Endothelial cell of umbilical vein (primary cell): ENCODE data around the gene USP2. TPM values are rescaled to one million over a fixed set of nuclear protein-coding genes. Genes with fewer than 3 reads are reported as not detected.

Experiments
- BruUV-seq: library from RNA; stranded (reverse); fragments of 400-500 nt; replicated peaks from 2 replicates; lab custom pipeline; 2021; lab: Mats Ljungman, UMichigan
- CTCF ChIA-PET: fragments of 300-600, 350-600 bp; sonication (Branson Sonifier 250); formaldehyde crosslinking; loops from one replicate; lab custom pipeline; 2021; ENCODE audit warnings: antibody characterized with exemption, inconsistent platforms; lab: Charles Lee
- POLR2A ChIA-PET: fragments of 300-600, 350-600 bp; sonication (Branson Sonifier 250); formaldehyde crosslinking; loops from one replicate; lab custom pipeline; 2021; ENCODE audit warnings: antibody characterized with exemption, inconsistent platforms; lab: Charles Lee
- DNase-seq: peaks from one replicate; pipeline ENCODE4 v3.0.0-alpha.2; 2011; ENCODE audit warnings: low read depth, low spot score
- FAIRE-seq: peaks from 2 replicates; lab custom pipeline; 2011; peaks lifted over from hg19 to GRCh38; lab: Jason Lieb, UNC
- H2AFZ ChIP-seq: 2 replicates; pipeline ENCODE4 v1.6.0; 2012; ENCODE audit warnings: low read depth, low read length, control low read depth, inconsistent platforms
- H3K27ac ChIP-seq: 2 replicates; pipeline ENCODE4 v1.5.1; 2011; ENCODE audit warnings: low read depth, mild to moderate bottlenecking, control low read depth, low read length, moderate library complexity; ENCODE audit not compliant: insufficient read depth
- H3K27me3 ChIP-seq, 2 experiments: 2 replicates each; pipeline versions ENCODE4 v1.6.0 to v1.6.1; 2011; ENCODE audit warnings: low read length in 2 of 2, mixed read lengths in 1 of 2; ENCODE audit not compliant: control insufficient read depth in 2 of 2, insufficient read depth in 2 of 2
- H3K36me3 ChIP-seq, 2 experiments: 2 replicates in 1 of 2; 3 replicates in 1 of 2; pipeline ENCODE4 v1.5.1; 2011; ENCODE audit warnings: low read length in 2 of 2, mild to moderate bottlenecking in 1 of 2, moderate library complexity in 1 of 2; ENCODE audit not compliant: control insufficient read depth in 2 of 2, insufficient read depth in 2 of 2; ENCODE audit errors: extremely low read depth in 1 of 2
- H3K4me1 ChIP-seq: 3 replicates; pipeline ENCODE4 v1.5.1; 2011; ENCODE audit warnings: mild to moderate bottlenecking, low read length; ENCODE audit not compliant: control insufficient read depth, insufficient read depth; ENCODE audit errors: extremely low read depth
- H3K4me2 ChIP-seq: 2 replicates; pipeline ENCODE4 v1.6.1; 2011; ENCODE audit warnings: low read length, control low read depth, mixed read lengths; ENCODE audit not compliant: insufficient read depth
- H3K4me3 ChIP-seq, 3 experiments: fragments of 200-600 bp in 1 of 3; sonication (generic), shearing (Covaris generic) in 1 of 3; replicated peaks in 1 of 3; 2 replicates each; pipeline ENCODE4 v1.5.1; 2011 to 2016; ENCODE audit warnings: control low read depth in 3 of 3, low read length in 3 of 3, mild to moderate bottlenecking in 2 of 3, inconsistent platforms in 1 of 3, low read depth in 1 of 3, moderate library complexity in 1 of 3; ENCODE audit not compliant: insufficient read depth in 1 of 3
- H3K79me2 ChIP-seq: 2 replicates; pipeline ENCODE4 v1.6.0; 2012; ENCODE audit warnings: low read length, inconsistent platforms; ENCODE audit not compliant: control insufficient read depth, insufficient read depth
- H3K9ac ChIP-seq: replicated peaks from 2 replicates; pipeline ENCODE3; 2011; ENCODE audit warnings: low read length, control low read depth; ENCODE audit not compliant: insufficient read depth; ENCODE audit errors: extremely low read depth
- H3K9me1 ChIP-seq: replicated peaks from 3 replicates; pipeline ENCODE4 v1.6.0; 2011; ENCODE audit warnings: mild to moderate bottlenecking, low read length; ENCODE audit not compliant: control insufficient read depth, insufficient read depth; ENCODE audit errors: extremely low read depth
- H3K9me3 ChIP-seq: replicated peaks from 2 replicates; pipeline ENCODE4 v1.5.1; 2012; ENCODE audit warnings: low read length, inconsistent platforms; ENCODE audit not compliant: control insufficient read depth, insufficient read depth
- H4K20me1 ChIP-seq: replicated peaks from 2 replicates; pipeline ENCODE3; 2011; ENCODE audit warnings: mild to moderate bottlenecking, low read length; ENCODE audit not compliant: control insufficient read depth, insufficient read depth; ENCODE audit errors: extremely low read depth
- CTCF ChIP-seq, 2 donors: IDR thresholded peaks; 1 replicate in 1 of 2; 2 replicates in 1 of 2; pipeline ENCODE4 v1.5.1; 2011; ENCODE audit warnings: low read length in 2 of 2, mild to moderate bottlenecking in 2 of 2, moderate library complexity in 2 of 2, control low read depth in 1 of 2, inconsistent platforms in 1 of 2, low read depth in 1 of 2; ENCODE audit not compliant: insufficient read depth in 1 of 2; ENCODE audit errors: extremely low read depth in 1 of 2
- FOS ChIP-seq: IDR thresholded peaks from 2 replicates; pipeline ENCODE4 v1.6.1; 2011; ENCODE audit warnings: mild to moderate bottlenecking, low read length, moderate library complexity, borderline replicate concordance; ENCODE audit not compliant: insufficient read depth
- GATA2 ChIP-seq: IDR thresholded peaks from 2 replicates; pipeline ENCODE4 v1.7.0; 2011; ENCODE audit warnings: low read depth, mild to moderate bottlenecking, moderate library complexity, mixed read lengths, low read length; ENCODE audit not compliant: insufficient read length, insufficient read depth
- JUN ChIP-seq: IDR thresholded peaks from 2 replicates; pipeline ENCODE4 v1.6.1; 2011; ENCODE audit warnings: borderline replicate concordance, low read depth; ENCODE audit not compliant: insufficient read length, insufficient read depth
- MYC ChIP-seq: IDR thresholded peaks from one replicate; pipeline ENCODE4 v1.6.1; 2011; ENCODE audit warnings: mild to moderate bottlenecking, low read depth, low read length
- POLR2A ChIP-seq: IDR thresholded peaks from 2 replicates; pipeline ENCODE4 v1.6.1; 2012; ENCODE audit warnings: low read depth, mild to moderate bottlenecking, control low read depth, low read length
- POLR2AphosphoS5 ChIP-seq: IDR thresholded peaks from 2 replicates; pipeline ENCODE4 v1.6.1; 2012; ENCODE audit warnings: low read depth, mild to moderate bottlenecking, control low read depth, low read length, moderate library complexity; ENCODE audit not compliant: insufficient read depth
- dilution Hi-C: fragments of 300-500 bp; cut with MboI; formaldehyde crosslinking; loops from one replicate; pipeline ENCODE4 v1.15.0; 2019; ENCODE audit warnings: low sequenced_read_pairs; ENCODE audit not compliant: extremely low pct_ligation_motif_present
- intact Hi-C: fragments of 100-400 bp; cut with micrococcal nuclease; formaldehyde crosslinking; loops from one replicate; pipeline ENCODE4 v1.10.0; 2022
- polyA plus RNA-seq, 4 experiments: library from polyadenylated mRNA; depleted of rRNA in 3 of 4; stranded (reverse) in 3 of 4; unstranded in 1 of 4; fragments of >200 nt; gene quantifications; 2 replicates each; pipeline versions ENCODE4 v1.2.1 to v1.2.3, GENCODE V29; 2011 to 2012; ENCODE audit warnings: missing spikeins in 1 of 4
- total RNA-seq: library from RNA; stranded (reverse); gene quantifications from 2 replicates; pipeline ENCODE4 v1.2.3, GENCODE V29; 2021
- TF ChIP-seq, protein P1 (sequence below): IDR thresholded peaks from 2 replicates; pipeline ENCODE4 v1.6.1; 2011; ENCODE audit not compliant: insufficient read depth, insufficient read length

The USP2 gene
- total and polyA plus RNA-seq, 2 donors (not counting 3 experiments of a cell fraction or from before 2014, with no cell fraction given): 0.21 to 1.2 TPM

GRCh38 chr11:119342362-119343130 is 38.9 kb downstream of the USP2 start:
- POLR2A ChIA-PET: no interaction called here
- H3K4me3 ChIP-seq: no peak overlapping the region
- H3K9me3 ChIP-seq: no peaks in the 10 kb centered on the region
- peaks cover 25% of the 10 kb centered on the region for H3K4me1 ChIP-seq
- H3K36me3 ChIP-seq: no peaks in the 10 kb centered on the region
- FAIRE-seq (no peak), DNase-seq (no peak)
- no peak overlapping the region for H2AFZ ChIP-seq
- no peak overlapping the region for H3K9ac ChIP-seq
- CTCF ChIA-PET: interaction anchor here (5.9 to 6.3 kb wide), 3 partner anchors 15 to 30 kb away, joined by 55 to 301 read pairs (median 134); partner anchors contain the start of gene MCAM
- intact Hi-C loops (no loop called here), dilution Hi-C loops (no loop called here)
- TF ChIP-seq FOS (no peak), POLR2AphosphoS5 (no peak), POLR2A (no peak), GATA2 (no peak), MYC (no peak), CTCF (IDR thresholded peaks at IDR 0.05; ENCODE audit: extremely low read depth in 1 of 2, insufficient read depth in 1 of 2, low read depth in 1 of 2, low read length in 2 of 2) (no peak), JUN (no peak)
- TF ChIP-seq, protein P1, sequence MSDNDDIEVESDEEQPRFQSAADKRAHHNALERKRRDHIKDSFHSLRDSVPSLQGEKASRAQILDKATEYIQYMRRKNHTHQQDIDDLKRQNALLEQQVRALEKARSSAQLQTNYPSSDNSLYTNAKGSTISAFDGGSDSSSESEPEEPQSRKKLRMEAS: no peak
- H3K27ac ChIP-seq: no peak overlapping the region
- peaks cover 0 to 3% of the 10 kb centered on the region in 2 experiments for H3K27me3 ChIP-seq
- no peak overlapping the region for H3K4me2 ChIP-seq
- no peaks in the 10 kb centered on the region for H4K20me1 ChIP-seq
- no peaks in the 10 kb centered on the region for H3K9me1 ChIP-seq
- no TSS peak for BruUV-seq
- peaks cover 5% of the 10 kb centered on the region for H3K79me2 ChIP-seq
